Measurements from ENCODE around the gene RC3H1.

DNA sequence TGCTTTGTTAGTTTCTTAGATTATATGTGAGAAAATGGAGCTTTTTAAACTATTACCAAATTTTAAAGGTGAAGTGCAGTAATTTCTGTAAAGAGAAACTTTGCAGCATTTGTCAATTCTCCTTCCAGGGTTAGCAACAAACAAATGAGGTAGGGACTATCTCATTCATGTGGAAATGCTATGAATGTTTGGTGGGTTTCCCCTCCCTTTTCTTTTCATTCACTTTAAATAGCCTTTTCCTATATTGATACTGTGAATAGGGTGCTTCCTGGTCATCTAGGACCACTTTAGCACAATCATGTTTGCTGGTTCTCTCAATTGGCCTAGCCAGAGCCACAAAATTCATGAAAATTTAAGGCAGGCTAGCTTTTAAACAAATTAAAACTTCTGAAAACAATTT is 133.4 kb downstream of the RC3H1 start:
- TF ChIP-seq, protein P1, sequence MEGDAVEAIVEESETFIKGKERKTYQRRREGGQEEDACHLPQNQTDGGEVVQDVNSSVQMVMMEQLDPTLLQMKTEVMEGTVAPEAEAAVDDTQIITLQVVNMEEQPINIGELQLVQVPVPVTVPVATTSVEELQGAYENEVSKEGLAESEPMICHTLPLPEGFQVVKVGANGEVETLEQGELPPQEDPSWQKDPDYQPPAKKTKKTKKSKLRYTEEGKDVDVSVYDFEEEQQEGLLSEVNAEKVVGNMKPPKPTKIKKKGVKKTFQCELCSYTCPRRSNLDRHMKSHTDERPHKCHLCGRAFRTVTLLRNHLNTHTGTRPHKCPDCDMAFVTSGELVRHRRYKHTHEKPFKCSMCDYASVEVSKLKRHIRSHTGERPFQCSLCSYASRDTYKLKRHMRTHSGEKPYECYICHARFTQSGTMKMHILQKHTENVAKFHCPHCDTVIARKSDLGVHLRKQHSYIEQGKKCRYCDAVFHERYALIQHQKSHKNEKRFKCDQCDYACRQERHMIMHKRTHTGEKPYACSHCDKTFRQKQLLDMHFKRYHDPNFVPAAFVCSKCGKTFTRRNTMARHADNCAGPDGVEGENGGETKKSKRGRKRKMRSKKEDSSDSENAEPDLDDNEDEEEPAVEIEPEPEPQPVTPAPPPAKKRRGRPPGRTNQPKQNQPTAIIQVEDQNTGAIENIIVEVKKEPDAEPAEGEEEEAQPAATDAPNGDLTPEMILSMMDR (IDR thresholded peaks at IDR 0.05) = no peak
- TF ChIP-seq POLR2A (IDR thresholded peaks at IDR 0.05) = no peak
- TF ChIP-seq POLR2AphosphoS5 (IDR thresholded peaks at IDR 0.05) = no peak
